Measurements from ENCODE around the gene CTNNA3.
"Not testable (repeated sequence)": the region's sequence is repeated elsewhere in the genome, so short reads cannot be mapped to it uniquely, and the experiment has no call there.

The CTNNA3 gene

GRCh38 chr10:67599597-67599996 lies 96.4 kb downstream of the CTNNA3 start:
- no peak for DNase-seq

- DNase-seq: no peak
Measured at GRCh38 chr10:67596641-67597040, 99.4 kb downstream of the CTNNA3 start.

- no peak for DNase-seq
Measured at GRCh38 chr10:67587771-67588170, 108.2 kb downstream of the CTNNA3 start.

DNA sequence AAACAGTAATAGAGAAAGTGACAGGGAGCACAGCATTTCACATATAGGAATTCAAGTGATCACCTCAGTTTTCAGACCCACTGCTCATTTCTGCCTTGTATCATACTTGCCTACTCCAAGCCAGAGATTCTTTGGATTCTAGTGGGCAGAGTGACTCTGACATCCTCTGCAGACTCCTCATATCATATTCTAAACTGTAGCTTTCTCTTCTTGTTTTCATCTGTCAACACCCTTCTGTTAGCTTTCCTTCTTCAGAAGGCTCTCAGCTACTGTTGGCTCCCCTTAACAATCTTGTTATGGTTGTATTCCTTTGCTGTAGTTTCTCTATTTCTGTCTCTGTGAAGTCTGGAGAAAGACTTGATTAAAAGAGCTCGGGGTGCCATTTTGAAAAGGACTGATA lies 120.5 kb downstream of the CTNNA3 start:
- DNase-seq: no peak

DNA sequence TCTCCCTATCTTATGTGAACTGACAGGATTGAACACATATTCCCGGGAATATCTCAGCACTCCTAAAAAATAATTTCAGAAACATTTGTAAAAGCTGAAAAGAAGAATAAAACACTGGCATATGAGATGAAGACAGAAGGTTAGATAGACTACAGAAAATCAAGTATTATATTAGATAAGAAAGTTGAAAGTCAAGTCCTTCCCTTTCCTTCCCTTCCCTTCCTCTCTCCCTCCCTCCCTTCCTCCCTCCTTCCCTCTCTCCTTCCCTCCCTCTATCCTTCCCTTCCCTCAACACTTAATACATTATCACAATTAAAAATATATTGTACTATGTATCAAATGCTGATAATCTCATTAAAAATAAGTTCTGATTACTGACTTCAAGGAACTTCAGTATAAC lies 122.5 kb downstream of the CTNNA3 start:
- no peak for DNase-seq

GRCh38 chr10:67571503-67571902 lies 124.5 kb downstream of the CTNNA3 start:
- DNase-seq: no peak

DNA sequence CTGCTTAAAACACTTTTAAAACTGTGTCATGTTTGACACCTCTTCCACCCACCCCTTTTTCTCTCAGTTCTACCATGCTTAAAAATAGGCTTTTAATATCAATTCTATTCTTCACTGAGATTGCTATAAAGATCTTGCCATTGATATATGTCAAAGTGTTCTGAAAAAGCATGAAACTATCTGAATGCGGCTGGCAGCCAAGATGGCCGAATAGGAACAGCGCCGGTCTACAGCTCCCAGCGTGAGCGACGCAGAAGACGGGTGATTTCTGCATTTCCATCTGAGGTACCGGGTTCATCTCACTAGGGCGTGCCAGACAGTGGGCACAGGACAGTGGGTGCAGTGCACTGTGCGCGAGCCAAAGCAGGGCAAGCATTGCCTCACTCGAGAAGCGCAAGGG lies 137.7 kb downstream of the CTNNA3 start:
- not testable (repeated sequence) for DNase-seq

DNA sequence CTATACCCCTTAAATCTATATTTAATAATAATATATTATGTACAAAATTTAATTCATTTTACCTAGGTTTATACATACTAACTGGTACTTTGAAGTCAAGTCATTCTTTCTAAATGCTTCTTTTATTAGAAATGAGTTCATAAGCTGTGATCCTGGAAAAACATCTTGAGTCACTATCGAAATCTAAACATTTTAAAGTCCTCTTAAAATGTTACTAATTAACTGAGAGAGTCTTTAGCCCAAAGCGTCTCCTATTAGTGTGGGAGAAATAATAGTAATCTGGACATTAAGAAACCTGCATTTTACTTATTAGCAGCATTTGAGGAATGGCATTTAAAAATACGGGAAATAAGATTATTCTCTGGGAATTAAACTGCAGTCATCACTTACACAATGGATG lies 142.7 kb downstream of the CTNNA3 start:
- no peak for DNase-seq

DNA sequence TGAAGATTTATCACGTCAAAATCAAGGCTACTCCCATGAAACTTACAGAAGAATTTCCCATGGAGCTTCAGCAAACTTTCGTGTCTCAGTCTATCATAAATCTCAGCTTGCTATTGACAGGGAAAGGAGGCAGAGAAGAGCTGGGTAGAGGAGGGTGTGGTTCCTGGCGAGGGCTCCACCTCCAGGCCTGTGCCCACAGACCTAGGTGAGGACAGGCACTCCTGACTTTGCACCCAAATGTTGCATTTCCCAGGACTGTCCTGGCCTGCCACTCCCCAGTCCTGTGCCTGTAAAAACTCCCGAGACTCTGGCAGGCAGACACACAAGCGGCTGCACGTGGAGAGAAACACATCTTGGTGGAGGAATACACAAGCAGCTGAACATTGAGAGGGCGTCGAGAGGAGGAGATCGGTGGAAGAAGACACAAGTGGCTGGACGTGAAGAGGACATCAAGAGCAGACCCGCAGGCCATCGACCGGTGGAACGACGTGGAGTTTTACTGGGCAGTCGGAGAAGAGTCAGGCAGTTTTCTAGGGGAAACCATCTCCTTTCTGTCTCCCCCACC lies 145.1 kb downstream of the CTNNA3 start:
- DNase-seq: no peak

DNA sequence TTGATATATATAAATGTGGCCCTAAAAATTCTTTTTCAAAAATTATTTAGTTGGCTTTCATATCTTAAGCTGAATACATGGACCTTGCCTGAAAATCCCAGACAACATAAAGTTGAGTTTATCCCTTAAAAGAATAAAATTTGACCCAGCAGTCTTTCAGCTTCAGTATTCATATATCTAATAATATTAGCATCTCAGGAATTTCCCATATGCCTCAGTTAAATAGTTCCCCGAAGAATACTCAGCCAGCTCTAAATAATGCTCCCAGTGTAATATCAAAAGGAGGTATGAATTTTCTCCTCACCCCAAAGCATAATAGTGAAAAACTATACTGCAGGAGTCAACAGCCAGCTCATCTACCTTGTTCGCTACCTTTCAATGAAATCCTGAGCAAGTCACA lies 145.9 kb downstream of the CTNNA3 start:
- DNase-seq: no peak

GRCh38 chr10:67549390-67549789 lies 146.6 kb downstream of the CTNNA3 start:
- no peak for DNase-seq

DNA sequence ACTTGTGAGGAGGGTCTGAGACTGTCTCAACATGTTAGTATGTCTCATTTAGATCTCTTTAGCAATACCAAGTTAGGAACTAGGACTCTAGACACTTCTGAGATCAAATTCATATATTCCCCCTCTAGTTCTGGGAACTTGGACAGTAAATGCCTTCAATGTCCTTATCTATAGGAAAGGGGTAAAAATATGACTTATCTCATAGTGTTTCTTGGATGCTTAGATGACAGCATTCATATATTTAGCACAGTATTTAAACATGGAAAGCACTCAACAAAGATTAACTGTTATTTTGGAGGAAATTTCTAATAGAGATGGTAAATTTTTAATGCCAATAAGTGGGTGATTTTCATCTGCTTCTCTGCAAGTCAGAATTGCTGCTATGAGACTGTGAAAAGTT lies 154.6 kb downstream of the CTNNA3 start:
- DNase-seq: no peak

DNA sequence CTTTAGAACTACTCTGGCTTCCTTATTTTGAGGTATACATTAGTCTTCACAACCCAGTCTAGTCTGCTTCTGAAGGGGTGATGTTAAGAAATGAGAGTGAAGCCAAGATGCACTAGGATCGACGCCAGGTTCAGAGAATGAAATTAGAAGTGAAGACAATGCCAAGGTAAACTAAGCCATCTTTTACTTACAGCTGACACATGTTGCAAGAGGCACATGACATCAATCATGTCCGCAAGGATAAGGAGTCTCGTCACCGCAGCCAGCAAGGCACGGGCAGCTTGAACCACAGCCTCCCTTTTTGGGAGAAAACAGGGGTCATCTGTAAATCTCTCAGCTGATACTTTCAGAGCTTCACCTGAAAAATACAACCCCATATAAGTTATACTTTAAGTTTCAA lies 156.7 kb downstream of the CTNNA3 start:
- no peak for DNase-seq

- no peak for DNase-seq
Measured at GRCh38 chr10:67537906-67538305, 158.1 kb downstream of the CTNNA3 start.

DNA sequence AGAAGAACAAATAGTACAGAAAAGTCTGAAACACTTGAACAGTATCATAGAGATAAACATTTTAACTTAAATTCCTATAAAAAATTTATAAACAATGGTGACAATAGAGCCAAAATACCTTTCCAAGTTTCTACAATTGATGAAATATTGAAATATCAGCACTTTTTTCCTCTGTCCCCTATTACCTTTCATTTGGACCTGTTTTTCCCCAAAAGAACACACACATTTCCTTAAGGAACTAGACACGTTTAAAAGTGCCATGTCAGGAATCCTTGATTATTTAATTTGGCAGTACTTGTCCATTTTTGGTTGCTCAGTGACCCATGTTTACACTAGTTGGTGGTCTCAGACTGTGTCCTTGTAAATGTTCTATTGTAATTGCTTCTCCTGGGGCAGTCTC lies 162.6 kb downstream of the CTNNA3 start:
- DNase-seq: no peak

- DNase-seq: not testable (repeated sequence)
Measured at GRCh38 chr10:67530990-67531389, 165.0 kb downstream of the CTNNA3 start.

DNA sequence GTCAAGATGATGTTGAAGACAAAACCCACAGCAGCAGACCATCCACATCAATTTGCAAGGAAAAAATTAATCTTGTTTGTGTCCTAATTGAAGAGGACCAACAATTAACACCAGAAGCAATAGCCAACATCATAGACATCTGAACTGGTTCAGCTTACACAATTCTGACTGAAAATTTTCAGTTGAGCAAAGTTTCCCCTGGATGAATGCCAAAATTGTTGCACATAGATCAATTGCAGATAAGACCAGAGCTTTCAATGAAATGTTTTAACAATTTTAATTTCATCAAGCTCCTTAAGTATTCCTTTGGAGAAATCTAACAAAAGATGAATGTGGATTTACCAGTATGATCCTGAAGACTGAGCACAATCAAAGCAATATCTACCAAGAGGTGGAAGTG lies 168.6 kb downstream of the CTNNA3 start:
- DNase-seq: no peak

- DNase-seq: no peak
Measured at GRCh38 chr10:67521546-67521945, 174.4 kb downstream of the CTNNA3 start.

DNA sequence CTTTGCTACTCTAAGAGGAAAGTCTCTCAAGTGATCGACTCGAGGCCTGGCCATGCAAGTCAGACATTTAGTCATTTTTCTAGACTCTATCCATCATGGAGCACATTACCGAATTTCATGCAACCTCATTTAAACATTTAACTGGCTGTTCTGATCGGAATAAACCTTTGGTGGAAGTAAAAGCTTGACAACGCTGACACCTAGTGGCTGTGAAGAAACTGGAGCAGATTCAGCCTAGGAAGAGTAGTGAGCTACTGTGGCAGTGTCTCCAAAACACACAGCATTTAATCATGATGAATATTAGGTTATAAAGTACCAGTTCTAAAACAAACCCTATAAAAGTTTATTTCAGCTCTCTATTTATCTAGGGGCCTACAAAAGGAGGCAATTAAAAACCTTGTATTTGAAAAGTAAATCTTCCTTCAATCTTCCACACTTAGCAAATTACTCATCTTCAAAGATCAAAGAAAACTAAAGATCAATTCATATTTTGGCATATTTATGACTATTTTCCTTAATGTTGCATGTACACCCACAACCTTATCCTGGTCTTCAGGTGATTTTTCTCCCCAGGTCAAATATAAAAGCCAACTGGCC lies 175.0 kb downstream of the CTNNA3 start:
- peak; percentile 14 for DNase-seq

DNA sequence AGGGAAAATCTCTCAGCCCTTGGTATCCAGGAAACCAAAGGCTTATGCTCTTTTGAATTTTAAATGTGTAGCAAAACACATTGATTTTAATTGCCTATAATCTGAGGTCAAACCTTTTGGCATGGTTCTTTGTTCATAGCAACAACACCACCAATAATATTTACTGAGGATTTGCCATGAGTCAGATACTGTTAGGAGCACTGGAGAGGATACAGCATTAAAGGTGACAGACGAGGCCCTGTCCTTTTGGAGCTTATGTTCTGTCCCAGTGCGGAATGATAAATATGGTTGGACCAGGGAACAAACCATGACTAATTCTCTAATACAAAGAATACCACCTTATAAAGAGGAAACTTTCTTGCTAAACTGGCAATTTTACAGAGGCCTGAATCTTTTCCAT lies 176.6 kb downstream of the CTNNA3 start:
- DNase-seq: no peak

DNA sequence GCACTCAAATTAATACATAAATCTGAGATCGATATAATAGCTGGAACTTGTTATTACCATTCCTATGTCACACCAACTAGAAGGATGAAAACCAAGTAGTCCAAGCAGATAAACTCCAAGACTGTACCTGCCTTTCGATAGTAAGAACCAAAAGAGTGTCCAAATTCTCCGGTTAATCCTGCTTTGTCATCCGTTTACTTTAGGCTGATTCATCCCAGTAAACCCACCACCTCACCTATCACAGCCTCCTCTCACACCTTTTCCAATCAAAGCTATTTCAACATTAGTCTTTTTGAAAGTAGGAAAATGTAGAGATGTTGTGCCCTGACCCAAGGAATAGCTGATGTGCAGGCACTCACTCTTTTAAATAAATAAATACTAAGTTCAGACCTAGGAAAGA lies 177.2 kb downstream of the CTNNA3 start:
- no peak for DNase-seq

DNA sequence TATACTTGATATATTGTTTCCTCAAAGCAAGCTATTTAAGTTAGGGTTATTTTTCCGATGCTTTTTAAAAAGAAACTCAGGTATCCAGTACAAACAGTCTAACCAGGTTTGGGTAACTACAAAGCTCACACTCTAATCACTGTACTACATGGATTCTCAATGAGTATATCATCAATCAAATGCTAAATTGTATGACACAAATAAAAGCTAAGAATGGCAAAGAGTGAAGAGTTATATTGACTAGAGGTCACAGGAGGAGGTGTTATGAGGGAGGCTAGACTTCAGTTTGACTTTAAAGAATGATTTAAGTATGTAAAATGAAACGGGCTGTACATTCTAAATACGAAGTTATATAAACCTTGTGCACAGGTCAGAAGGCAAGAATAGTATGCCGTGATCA lies 178.0 kb downstream of the CTNNA3 start:
- no peak for DNase-seq

- no peak for DNase-seq
Measured at GRCh38 chr10:67506757-67507091, 189.3 kb downstream of the CTNNA3 start.

GRCh38 chr10:67506083-67506756 lies 189.8 kb downstream of the CTNNA3 start:
- DNase-seq: no peak

All from NCI-H1048 (cell line).